K562 (cell line): ENCODE data around the gene USHBP1. TPM values are rescaled to one million over a fixed set of nuclear protein-coding genes. Genes with fewer than 3 reads are reported as not detected.

ENCODE experiments used
- BDP1 ChIP-seq: IDR thresholded peaks from 3 replicates; pipeline ENCODE4 v1.6.1; 2011; ENCODE audit not compliant: insufficient read length, insufficient read depth
- CLOCK ChIP-seq: fragments of 250-450 bp; sonication (Bioruptor Pico); IDR thresholded peaks from 2 replicates; pipeline ENCODE4 v1.4.0; 2020; ENCODE audit warnings: mild to moderate bottlenecking, moderate library complexity, borderline replicate concordance
- DIDO1 ChIP-seq: fragments of 450-650 bp; IDR thresholded peaks from 2 replicates; pipeline ENCODE4 v1.6.1; 2016; ENCODE audit warnings: low read depth, missing biosample characterization, missing genetic modification characterization
- ESRRA ChIP-seq: fragments of 450-650 bp; IDR thresholded peaks from 2 replicates; pipeline ENCODE4 v1.6.1; 2014; ENCODE audit warnings: low read depth, mild to moderate bottlenecking, moderate library complexity, borderline replicate concordance
- HNRNPK ChIP-seq: fragments of 200-400 bp; formaldehyde crosslinking; IDR thresholded peaks from one replicate; pipeline ENCODE4 v1.6.1; 2018; ENCODE audit warnings: mild to moderate bottlenecking, low read depth, low read length; ENCODE audit not compliant: poor library complexity, severe bottlenecking
- JUN ChIP-seq, 2 experiments: sonication (generic) in 1 of 2; formaldehyde crosslinking in 1 of 2; IDR thresholded peaks; 2 replicates each; pipeline versions ENCODE4 v1.6.1 to v1.8.0; 2012 to 2022; ENCODE audit warnings: borderline replicate concordance in 2 of 2, mild to moderate bottlenecking in 2 of 2, improper control_type of control experiment in 1 of 2, low read depth in 1 of 2, low read length in 1 of 2, missing genetic modification reagents in 1 of 2
- NR3C1 ChIP-seq: sonication (generic); formaldehyde crosslinking; IDR thresholded peaks from 2 replicates; pipeline ENCODE4 v1.8.1; 2022; ENCODE audit warnings: missing genetic modification reagents
- NUFIP1 ChIP-seq: fragments of 450-650 bp; IDR thresholded peaks from 2 replicates; pipeline ENCODE4 v1.6.1; 2018; ENCODE audit not compliant: partially characterized antibody
- PYGO2 ChIP-seq: fragments of 450-650 bp; IDR thresholded peaks from 2 replicates; pipeline ENCODE4 v1.6.1; 2016; ENCODE audit warnings: mild to moderate bottlenecking, missing genetic modification characterization, moderate library complexity, missing compliant biosample characterization
- SMARCA5 ChIP-seq: fragments of 450-650 bp; IDR thresholded peaks from 2 replicates; pipeline ENCODE4 v1.6.1; 2016
- SRSF7 ChIP-seq: fragments of 200-400 bp; formaldehyde crosslinking; optimal IDR thresholded peaks from 2 replicates; pipeline ENCODE3; 2017; ENCODE audit warnings: mild to moderate bottlenecking, low read depth, low read length
- TAF7 ChIP-seq: fragments of 450-650 bp; IDR thresholded peaks from 2 replicates; pipeline ENCODE4 v1.6.1; 2016; ENCODE audit warnings: missing genetic modification characterization, missing compliant biosample characterization
- TCFL5 ChIP-seq: fragments of 250-450 bp; sonication (Bioruptor Pico); conservative IDR thresholded peaks from 2 replicates; pipeline ENCODE4 v1.6.1; 2021; ENCODE audit warnings: mild to moderate bottlenecking, moderate library complexity, matching md5 sums
- TEAD2 ChIP-seq: fragments of 450-650 bp; IDR thresholded peaks from 2 replicates; pipeline ENCODE4 v1.6.1; 2016; ENCODE audit warnings: missing genetic modification characterization, control low read depth, missing compliant biosample characterization
- TFAM ChIP-seq: fragments of 250-450 bp; sonication (Bioruptor Pico); conservative IDR thresholded peaks from 2 replicates; pipeline ENCODE4 v1.5.0; 2021; ENCODE audit warnings: mild to moderate bottlenecking, moderate library complexity
- ZC3H8 ChIP-seq: fragments of 450-650 bp; IDR thresholded peaks from 2 replicates; pipeline ENCODE4 v1.6.1; 2017
- ZNF140 ChIP-seq: fragments of 250-450 bp; sonication (Bioruptor Pico); IDR thresholded peaks from 2 replicates; pipeline ENCODE4 v1.8.0; 2021; ENCODE audit warnings: moderate library complexity, mild to moderate bottlenecking, inconsistent platforms
- ZNF274 ChIP-seq: IDR thresholded peaks from 2 replicates; pipeline ENCODE4 v1.6.1; 2011; ENCODE audit warnings: low read depth, mild to moderate bottlenecking, low read length, moderate library complexity, borderline replicate concordance
- ZNF280A ChIP-seq: fragments of 450-650 bp; IDR thresholded peaks from 2 replicates; pipeline ENCODE4 v1.6.1; 2018; ENCODE audit warnings: mild to moderate bottlenecking, low read depth; ENCODE audit not compliant: partially characterized antibody
- ZNF395 ChIP-seq: fragments of 200-800 bp; sonication (Bioruptor generic); IDR thresholded peaks from 2 replicates; pipeline ENCODE4 v1.6.1; 2017; ENCODE audit warnings: missing genetic modification characterization, missing compliant biosample characterization
- ZNF507 ChIP-seq: conservative IDR thresholded peaks from 2 replicates; pipeline ENCODE4 v1.6.1; 2017; ENCODE audit warnings: missing genetic modification characterization, missing compliant biosample characterization
- ZNF740 ChIP-seq, 3 experiments: fragments of 200-800 bp in 1 of 3; sonication (Bioruptor generic) in 1 of 3; sonication (generic) in 1 of 3; formaldehyde crosslinking in 1 of 3; IDR thresholded peaks; 2 replicates each; pipeline versions ENCODE4 v1.6.1 to v1.8.0; 2016 to 2022; ENCODE audit warnings: mild to moderate bottlenecking in 2 of 3, missing compliant biosample characterization in 2 of 3, missing genetic modification characterization in 2 of 3, missing genetic modification reagents in 1 of 3
- polyA plus RNA-seq, 8 experiments: library from polyadenylated mRNA; depleted of rRNA in 4 of 8; stranded (reverse) in 5 of 8; unstranded in 3 of 8; fragments of >200 nt; fragmentation: Nextera tagmentation in 2 of 8; fragmentation: Illumina TruSeq in 1 of 8; extraction: Ambion mirVana in 2 of 8; extraction: Trizol in 1 of 8; gene quantifications; 2 replicates each; pipeline versions ENCODE4 v1.2.1 to v1.2.3, GENCODE V29; 2011 to 2014; ENCODE audit warnings: inconsistent platforms in 1 of 8, missing spikeins in 1 of 8
- total RNA-seq, 7 experiments: library from RNA; depleted of rRNA in 6 of 7; stranded (reverse); fragments of >200 nt in 6 of 7; fragmentation: Illumina TruSeq in 2 of 7; extraction: Trizol in 2 of 7; gene quantifications; 2 replicates each; pipeline versions ENCODE4 v1.2.1 to v1.2.3, GENCODE V29; 2011 to 2021; ENCODE audit warnings: low replicate concordance in 1 of 7

USHBP1 gene
- total and polyA plus RNA-seq, 9 of the 15 experiments (the other 6 are each of a cell fraction or from before 2014, with no cell fraction given), result 0.03 to 0.10 (median 0.05) TPM; not detected in 5

GRCh38 chr19:17282488-17283125 is 18.1 kb upstream of the USHBP1 start (continued):
- TF ChIP-seq ZNF740 (CRISPR knock-in tag; IDR thresholded peaks at IDR 0.05) (no peak), ZNF740 (tag; IDR thresholded peaks at IDR 0.05) (no peak), HNRNPK (no peak), CLOCK (no peak), ZNF274 (no peak), BDP1 (no peak), PYGO2 (tag) (no peak), SRSF7 (no peak), SMARCA5 (no peak), DIDO1 (no peak), TAF7 (tag) (no peak), JUN (IDR thresholded peaks at IDR 0.05; ENCODE audit: borderline replicate concordance, low read depth, low read length) (no peak), JUN (CRISPR knock-in tag; IDR thresholded peaks at IDR 0.05; ENCODE audit: borderline replicate concordance) (no peak), TEAD2 (tag) (no peak), ZNF395 (no peak), ZNF280A (no peak), TFAM (CRISPR knock-in tag) (no peak), ZC3H8 (no peak), NR3C1 (CRISPR knock-in tag) (no peak), ZNF140 (CRISPR knock-in tag) (no peak), NUFIP1 (no peak), ESRRA (peak; percentile 82), ZNF507 (tag) (no peak), TCFL5 (CRISPR knock-in tag) (no peak)
